LoVo (cell line): ENCODE data around the gene RAPH1.

Source experiments
- DNase-seq: peaks from one replicate; pipeline ENCODE4 v3.0.0-alpha.2; 2016; ENCODE audit warnings: low spot score

RAPH1 gene

DNA sequence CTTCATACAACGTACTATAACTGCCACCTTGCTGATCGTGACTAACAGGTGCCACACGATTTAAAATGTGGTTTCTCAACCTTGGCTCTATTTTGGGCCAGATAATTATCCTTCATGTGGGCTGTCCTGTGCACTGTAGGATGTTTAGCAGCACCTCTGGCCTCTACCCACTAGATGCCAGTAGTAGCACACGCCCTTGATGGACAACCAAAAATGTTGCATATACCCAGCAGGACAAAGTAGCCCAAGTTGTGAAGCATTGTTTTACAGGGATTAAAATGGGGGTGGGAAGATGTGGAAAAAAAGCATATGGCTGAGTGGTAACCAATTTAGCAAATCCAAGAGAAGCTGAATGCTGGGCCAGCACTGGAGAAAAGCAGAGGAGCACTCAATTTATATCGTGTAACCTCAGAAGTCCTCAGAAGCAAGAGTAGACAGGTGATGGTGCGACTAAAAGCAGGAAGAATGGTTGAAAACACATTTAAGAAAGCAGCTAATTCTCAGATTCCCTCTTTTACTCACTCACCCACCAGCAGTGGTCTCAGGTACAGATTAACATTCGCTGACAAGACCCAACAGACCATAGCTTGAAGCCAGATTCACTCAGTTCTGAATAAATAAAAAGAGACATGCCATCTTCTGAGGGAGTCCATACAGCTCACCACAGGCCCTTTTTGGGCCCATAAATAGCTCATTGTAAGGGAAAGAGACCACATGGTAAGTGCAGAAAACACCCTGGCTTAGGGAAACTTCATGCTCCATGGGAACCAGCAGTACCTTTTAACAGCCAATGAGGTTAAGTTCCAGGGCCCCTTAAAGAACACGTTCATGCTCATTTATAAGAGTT lies 50.6 kb downstream of the RAPH1 start:
- no peak for DNase-seq

DNA sequence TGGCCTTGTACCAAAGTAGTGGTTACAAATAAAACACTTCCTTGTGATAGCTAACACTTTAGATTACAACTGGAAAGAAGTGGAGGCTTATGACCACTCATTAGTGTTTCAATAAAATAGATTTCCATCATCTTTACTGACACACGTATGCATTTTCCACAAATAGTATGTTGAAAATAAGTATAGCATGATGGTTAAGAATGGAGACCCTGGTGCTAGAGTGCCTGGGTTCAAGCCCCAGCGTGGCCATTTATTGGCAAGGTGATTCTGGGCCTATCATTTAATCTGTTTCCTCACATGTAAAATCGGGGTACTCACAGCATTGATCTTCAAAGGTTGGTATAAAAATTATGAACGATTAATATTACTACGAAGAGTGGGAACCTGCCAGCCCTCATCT lies 54.5 kb downstream of the RAPH1 start:
- DNase-seq, result no peak

DNA sequence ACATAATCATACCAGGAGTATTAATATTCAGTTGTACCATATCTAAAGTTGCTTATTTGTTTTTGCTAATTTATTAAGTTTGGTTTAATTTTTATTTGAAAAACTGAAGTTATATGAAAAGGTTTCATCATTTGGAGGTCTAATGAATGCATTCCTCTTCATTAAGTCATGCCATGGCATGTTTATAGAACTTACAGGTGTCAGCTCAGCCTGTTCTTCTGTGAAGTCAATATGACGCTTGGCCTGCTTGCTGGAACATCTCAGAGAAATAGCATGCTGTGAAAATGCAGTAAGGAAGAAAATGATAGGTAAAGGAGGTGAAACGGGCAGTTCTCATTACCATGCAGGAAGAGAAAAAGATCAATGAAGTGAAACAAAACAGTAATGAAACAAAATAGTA lies 58.2 kb downstream of the RAPH1 start:
- no peak for DNase-seq

DNA sequence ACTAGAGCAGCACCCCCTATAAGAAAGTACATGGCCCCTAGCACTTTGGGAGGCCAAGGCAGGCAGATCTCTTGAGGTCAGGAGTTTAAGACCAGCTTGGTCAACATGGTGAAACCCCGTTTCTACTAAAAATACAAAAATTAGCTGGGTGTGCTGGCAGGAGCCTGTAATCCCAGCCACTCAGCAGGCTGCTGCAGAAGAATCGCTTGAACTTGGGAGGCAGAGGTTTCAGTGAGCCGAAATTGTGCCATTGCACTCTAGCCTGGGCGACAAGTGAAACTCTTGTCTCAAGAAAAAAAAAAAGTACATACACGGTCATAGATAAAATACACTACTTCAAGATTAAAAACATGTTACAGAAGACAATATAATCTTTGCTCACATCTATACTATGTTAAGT lies 63.8 kb downstream of the RAPH1 start:
- no peak for DNase-seq

DNA sequence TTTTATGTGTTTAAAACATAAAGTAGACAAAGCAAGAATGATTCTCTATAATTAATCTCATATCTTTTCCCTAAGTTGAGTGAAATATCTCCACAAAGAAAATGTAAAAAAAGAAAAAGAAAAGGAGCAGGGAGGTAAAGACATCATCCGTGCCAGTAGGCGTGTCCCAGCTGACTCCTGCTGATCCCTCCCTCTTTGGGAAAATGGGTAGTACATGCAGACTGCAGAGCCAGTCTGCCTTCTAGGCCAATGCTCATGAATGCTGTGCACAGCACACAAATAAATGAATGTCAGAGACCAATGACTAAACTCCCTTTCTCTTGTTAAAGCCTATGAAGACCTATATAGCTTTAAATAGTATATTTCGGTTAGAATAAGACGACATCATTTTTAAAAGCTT lies 64.7 kb downstream of the RAPH1 start:
- DNase-seq, result no peak

DNA sequence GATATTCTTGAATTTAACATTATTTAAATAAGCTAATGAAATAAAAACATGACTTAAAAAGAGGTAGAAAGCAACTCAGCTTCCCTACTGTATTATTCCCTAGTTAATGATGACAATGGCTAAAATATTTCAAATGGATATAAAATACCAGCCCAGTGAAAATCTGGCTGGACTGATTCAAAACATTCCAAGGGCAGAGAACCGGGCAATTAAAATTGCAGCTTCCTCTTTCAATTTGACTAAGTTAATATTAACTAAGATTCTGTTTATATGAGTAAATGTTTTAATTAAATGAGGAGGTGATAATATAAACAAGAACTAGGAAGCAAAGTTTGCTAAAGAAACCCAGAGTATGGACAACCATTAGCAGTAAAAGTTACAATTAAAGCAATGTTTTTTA lies 65.6 kb downstream of the RAPH1 start:
- no peak for DNase-seq

DNA sequence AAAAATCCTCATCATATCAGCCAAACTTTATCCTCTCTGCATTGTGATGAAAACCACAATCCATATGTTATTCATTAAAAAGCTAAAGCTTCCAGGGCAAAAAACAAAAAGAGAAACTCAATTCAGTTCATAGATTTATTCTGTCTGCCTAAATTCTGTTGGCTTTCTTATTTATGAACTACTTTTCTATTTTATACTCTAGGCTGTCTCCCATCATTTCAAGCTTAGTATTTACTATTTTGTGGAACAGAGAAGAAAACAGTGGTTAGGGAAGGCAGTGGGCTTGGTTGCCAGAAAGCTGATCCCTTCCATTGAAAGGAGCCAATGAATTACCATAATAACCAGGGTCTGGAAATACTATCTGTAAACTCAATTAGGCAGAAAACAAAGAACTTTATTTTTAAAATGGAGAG lies 71.8 kb downstream of the RAPH1 start:
- no peak for DNase-seq

DNA sequence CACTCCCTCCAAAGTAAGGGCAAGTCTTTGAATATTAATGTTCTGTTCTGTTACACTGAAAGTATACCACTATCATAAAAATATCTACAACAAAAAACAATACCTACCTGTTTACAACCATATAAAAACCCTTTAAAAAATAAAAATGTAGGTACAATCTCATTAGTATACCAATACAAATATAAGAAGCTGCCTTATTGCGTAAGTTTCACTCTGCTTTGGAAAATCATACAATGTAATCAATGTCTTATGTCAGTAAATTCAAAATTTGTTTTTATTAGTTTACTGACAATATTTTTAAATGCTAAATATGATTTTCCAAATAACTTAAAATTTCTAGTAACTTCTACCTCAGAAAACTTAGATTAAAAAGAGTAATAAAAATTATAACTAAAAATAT lies 72.8 kb downstream of the RAPH1 start:
- no peak for DNase-seq

DNA sequence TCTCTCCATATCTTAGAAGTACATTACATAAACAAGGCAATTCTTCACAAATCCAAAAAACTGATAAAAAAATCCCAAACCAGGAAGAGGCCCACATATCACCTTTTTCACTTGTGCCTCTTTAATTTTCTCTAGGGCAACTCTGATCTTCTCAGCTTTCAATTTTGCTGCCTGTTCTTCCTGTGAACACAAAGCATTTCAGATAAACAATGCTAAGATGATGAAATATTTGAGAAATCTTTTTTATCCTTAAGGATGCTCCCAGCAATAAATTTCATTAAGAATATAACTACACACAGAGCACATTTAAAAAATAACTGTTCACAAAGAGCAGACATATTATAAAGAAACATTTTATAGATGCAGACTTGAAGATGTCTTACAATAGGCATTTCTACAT lies 73.4 kb downstream of the RAPH1 start:
- DNase-seq, result no peak

DNA sequence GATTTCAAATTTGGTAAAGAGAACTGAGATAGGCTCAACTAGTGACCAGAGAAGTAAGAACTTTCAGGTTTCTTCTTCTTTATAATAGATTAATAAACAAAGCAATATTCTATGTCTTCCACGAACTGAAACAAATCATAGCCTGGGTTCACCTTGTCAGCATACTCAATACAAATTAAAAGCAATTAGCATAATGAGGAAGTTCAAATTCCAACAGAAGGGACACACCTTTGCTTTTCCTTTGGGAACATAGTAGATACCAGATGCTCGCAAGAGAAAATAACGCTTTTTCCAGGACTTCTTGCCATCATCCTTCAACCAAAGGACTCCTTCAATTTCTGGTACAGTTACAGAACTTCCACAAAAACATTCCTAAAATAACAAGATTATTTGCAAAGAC lies 79.9 kb downstream of the RAPH1 start:
- DNase-seq, result no peak

DNA sequence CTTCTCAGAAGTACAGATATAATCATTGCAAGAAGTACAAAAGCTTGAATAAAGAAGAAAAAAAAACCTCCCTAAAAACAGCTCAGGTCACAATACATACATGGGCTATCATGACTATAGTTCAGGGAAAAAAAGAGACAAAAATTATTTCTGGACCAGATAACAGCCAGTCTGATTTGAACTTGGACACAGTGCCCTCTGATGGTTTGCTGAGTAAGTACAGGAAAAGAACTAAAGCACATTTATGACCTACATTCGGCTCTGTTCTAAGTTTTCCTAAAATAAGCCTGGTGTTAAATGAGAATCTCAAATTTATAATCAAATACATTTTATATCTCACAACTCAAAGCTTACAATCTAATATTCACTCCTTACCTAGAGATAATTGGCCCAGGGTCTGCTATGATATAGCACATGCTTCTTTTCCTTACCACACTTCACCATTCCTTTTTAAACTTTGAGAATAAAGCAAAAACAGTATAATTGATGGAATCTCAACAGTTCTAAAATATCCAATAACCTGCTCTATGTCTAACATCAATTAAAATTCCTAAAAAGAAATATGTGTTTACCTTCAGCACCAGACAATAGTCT lies 81.1 kb downstream of the RAPH1 start:
- peak; percentile 60 for DNase-seq

DNA sequence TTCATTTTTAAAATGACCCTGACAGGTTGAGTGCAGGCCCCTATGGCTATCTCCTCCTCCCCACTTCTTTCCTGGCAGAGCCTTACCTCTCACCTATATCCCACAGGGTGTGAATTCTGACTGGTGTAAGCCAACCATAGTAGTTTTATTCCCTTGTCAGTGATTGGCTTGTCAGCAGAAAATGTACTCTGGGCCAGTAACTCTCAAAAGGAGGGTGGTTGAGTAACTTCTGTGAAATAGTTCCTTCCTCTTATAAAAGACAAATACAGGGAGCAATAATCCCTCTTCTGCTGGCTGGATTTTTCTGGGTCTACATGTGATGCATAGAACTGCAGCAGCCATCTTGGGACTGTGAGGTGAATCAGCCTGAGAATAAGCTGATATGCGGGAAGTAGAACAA lies 83.4 kb downstream of the RAPH1 start:
- DNase-seq, result no peak

DNA sequence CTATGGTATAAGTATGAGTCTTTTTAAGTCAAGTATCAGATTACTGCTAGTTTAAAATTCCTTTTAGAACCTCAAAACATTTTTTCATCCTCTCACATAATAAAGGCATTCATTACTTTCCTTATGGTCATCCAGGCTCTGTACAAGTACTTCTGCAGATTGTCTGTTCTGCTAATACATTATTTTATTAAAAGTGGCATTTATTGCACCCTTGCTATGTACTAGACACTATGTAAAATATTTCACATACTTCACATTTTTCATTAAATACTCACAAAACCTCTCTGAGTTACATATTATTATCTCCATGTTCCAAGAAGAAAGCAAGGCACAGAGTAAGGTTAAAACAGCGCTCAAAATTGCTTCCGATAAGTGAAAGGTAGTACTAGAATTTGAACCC lies 84.1 kb downstream of the RAPH1 start:
- no peak for DNase-seq

DNA sequence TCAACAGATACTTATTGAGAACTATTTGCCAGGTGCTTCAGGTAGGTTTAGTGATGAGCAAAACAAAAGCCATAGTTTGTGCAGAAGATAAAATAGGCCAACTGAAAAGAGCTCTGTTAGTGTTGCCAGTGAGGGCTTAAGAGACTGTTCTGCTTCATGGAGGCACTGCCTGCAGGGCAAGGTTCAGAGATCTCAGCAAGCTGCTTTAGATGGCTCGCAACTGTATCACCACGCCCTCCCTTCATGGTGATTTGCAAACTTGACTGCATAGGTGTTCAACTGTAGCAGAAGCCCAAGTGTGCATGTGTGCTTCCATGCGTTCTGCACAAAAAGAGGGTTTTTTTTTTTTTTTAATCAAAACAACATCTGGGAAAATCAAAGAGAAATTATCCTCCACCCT lies 84.5 kb downstream of the RAPH1 start:
- no peak for DNase-seq

DNA sequence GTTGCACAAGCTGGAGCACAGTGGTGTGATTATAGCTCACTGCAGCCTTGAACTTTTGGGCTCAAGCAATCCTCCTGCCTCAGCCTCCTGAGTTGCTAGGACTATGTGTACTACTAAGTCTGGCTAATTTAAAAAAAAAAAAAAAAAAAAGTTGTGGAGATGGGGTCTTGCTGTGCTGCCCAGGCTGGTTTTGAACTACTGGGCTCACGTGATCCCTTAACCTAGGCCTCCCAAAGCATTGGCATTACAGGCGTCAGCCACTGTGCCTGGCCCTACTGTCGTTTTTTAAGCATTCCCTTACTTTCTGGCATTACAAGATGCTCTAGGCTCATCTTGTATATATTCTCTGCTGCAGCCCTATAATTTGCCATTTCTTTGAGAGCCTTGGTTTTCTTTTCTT lies 88.3 kb downstream of the RAPH1 start:
- no peak for DNase-seq

DNA sequence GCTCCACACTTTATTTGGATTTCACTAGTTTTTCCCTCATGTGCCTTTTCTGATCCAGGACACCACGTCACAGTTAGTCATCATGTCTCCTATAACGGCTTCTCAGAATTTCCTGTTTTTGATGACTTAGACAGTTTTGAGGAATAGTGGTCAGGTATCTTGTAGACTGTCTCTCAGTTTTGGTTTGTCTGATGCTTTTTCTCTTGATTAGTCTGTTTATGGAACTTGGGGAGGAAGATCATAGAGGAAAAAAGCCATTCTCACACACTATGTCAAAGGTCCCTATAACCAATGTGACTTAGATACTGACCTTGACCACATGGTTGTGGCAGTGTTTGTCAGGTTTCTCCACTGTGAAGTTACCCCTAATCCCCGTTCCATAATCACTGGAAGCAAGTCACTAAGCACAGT lies 89.0 kb downstream of the RAPH1 start:
- DNase-seq, result no peak

DNA sequence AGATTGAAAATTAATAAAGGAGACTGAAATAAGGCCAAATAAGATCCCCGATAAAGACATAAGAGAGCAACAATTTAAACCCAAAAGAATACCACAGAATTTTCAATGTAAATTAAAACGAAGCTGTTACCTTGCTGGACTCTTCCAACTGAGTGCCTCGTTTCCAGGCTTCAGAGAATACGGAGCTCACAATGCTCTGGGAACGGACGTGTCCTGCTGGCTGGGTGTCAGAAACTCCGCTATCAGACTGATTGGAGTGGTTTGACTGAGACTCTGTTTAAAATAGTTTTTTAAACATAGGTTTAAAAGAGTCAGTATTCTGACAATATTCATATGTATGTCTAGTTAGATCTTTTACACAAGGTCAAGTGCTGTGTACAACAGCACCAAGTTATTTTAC lies 90.4 kb downstream of the RAPH1 start:
- DNase-seq, result no peak

DNA sequence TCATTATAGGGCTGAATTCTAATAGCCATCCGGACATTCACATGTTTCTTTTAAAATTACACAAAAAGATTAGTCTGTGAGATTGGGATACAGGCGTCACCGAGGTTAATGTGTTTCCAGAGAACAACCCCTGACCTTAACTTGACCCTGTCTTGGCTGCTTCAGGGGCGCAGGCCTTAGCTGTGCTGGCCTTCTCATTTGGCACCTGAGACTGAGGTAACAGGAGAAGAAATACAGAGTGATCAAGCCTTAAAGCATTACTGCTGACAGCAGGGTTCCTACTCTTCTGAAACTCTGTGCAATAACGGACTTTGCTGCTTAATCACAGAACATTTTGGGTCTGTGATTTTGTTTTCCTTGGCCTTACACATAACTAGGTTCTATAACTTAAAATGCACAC lies 92.6 kb downstream of the RAPH1 start:
- DNase-seq, result no peak

DNA sequence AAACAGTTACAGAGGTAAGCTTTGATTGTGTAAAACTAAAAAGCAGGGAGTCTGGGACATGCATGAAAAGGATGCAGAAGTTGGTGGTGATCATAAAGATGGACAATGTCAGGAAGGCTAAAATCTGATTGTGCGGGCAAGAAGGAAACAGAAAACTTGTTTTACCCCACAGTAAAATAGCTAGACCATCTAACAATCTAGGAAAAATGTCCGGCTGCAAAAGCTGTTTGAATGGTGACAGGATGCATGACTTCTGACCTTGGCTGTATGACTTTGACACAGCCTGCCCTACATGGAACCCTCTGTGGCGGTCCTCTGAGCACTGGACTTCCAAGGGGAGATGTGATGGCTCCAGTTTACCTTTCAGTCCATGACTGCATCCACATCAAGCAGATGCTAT lies 93.6 kb downstream of the RAPH1 start:
- no peak for DNase-seq

DNA sequence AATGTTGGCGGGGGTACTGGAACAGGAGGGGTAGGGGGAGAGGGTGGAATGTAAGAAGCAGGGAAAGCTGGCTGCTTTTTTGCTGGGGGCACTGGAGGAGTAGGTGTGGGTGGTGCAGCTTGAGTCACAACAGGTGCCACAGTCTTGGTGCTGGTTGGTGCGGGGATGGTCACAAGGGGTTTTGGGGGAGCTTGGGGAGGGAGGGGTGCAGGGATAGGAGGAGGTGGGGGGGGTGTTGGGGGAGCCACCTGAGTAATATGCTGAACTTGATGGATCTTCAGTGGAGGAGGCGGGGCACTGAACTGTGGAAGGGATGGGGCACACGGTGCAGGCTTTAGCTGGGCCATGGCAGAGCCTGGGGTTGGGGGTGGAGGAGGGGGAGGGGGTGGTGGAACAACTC lies 94.4 kb downstream of the RAPH1 start:
- no peak for DNase-seq

DNA sequence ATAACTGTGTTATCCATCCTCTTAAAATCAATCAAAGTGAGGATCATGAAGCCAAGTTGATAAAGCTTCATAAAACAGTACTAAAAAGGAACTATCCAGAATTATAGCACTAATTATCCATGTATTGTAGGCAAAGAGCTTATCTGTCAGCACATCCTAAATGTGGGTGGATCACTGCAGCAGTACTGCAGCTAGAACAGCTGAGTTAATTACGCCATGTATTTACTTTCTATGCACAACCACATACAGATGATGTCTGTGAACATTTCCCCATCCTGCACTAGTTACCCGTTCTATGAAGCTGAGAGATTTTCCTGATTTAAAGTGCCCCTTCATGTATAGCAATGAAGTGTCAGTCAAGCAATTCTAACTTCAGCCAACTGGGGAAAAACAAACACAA lies 96.6 kb downstream of the RAPH1 start:
- DNase-seq, result no peak

DNA sequence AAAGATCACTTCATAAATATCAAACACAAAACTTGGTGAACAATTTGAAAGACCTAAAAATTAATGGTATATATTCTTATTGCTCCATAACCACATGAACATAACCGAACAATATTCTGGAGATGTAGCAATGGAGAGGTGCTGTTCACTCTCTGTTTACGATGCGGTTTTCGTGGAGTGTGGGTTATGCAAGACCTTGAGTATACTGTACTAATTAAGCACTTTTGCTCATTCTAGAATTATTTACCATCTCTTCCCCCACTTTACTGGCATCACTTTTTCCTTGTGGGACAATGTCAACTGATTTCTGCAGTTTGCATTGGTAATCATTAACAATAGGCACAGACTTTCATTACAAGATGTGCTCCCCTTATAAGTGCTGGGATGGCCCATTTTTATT lies 97.6 kb downstream of the RAPH1 start:
- no peak for DNase-seq

DNA sequence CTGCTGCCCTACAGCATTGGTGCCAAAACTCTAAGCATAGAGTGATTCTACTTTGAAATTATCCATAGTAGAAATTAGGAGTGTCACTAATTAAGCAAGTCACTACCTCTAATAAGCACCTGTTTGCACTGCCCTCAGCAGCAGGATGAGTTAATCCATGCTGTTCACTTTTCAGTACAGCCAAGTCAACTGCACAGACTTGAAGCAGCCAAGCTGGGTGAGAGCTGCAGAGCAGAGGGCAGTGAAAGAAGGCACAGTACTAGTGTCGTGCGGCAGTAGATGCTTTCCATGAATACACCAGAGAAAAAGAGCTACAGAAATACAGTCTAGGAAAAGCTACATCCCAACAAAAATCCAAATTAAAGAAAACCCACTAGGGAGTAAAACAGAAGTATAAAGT lies 98.6 kb downstream of the RAPH1 start:
- no peak for DNase-seq

DNA sequence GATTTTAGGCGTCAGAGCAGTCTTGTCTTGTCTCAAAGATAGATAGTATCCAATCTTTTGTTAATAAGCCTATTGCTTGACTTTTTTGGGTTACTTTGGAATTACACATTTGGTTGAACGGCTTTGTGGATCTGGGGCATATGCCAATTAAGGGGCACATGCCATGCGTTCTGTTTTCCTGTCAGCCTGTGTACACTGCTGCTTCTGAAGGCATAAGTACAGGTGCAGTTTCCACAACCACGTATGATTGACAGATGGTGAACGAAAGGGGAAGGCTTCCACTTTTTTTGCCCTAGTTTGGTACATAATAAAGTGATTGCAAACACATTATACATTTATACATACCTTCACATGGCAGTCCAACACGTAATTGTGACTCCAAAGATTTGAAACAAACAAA lies 102.3 kb downstream of the RAPH1 start:
- DNase-seq, result no peak
